GM19463 (cell line): ENCODE data around the gene FAM110D.

ENCODE experiments used
- ATAC-seq: cut with Tn5 transposase; IDR thresholded peaks from one replicate; pipeline ENCODE4 v1.9.1; 2021; ENCODE audit warnings: mild to moderate bottlenecking, moderate library complexity; ENCODE audit not compliant: unreplicated experiment

The FAM110D gene

GRCh38 chr1:26158908-26159742 lies at the start of gene FAM110D:
TSS of gene FAM110D (plus strand) at chr1:26159079. CDS start at chr1:26161292, 2,213 bp downstream.
- ATAC-seq, result no peak

GRCh38 chr1:26109229-26110164 lies 49.4 kb upstream of the FAM110D start:
- ATAC-seq, result no peak

- peak; percentile 37 for ATAC-seq
These were observed 47.9 kb upstream of the FAM110D start for GRCh38 chr1:26110731-26111529.

- ATAC-seq, result peak; percentile 67
These were observed 47.1 kb upstream of the FAM110D start, which contains the start of gene PDIK1L for GRCh38 chr1:26111530-26112406. TSS of gene PDIK1L (plus strand) at chr1:26111824. CDS start at chr1:26114309, 2,485 bp downstream.

- ATAC-seq, result no peak
These were observed 46.5 kb upstream of the FAM110D start for GRCh38 chr1:26112407-26112775.

- ATAC-seq, result no peak
These were observed 44.5 kb upstream of the FAM110D start for GRCh38 chr1:26114165-26114927.

- no peak for ATAC-seq
These were observed 38.8 kb upstream of the FAM110D start for GRCh38 chr1:26119892-26120608.

- no peak for ATAC-seq
These were observed 36.8 kb upstream of the FAM110D start for GRCh38 chr1:26121854-26122773.

- no peak for ATAC-seq
These were observed 35.6 kb upstream of the FAM110D start for GRCh38 chr1:26122988-26123973.

- no peak for ATAC-seq
These were observed 34.2 kb upstream of the FAM110D start for GRCh38 chr1:26124418-26125331.

GRCh38 chr1:26125382-26125781 lies 33.5 kb upstream of the FAM110D start:
- ATAC-seq, result no peak

- no peak for ATAC-seq
These were observed 32.9 kb upstream of the FAM110D start for GRCh38 chr1:26125946-26126320.

- ATAC-seq, result no peak
These were observed 32.4 kb upstream of the FAM110D start for GRCh38 chr1:26126321-26127084.
